Measurements from ENCODE around the gene PER2.

GRCh38 chr2:238302087-238302486 is 13.7 kb upstream of the PER2 start:
- TF ChIP-seq CTCF (conservative IDR thresholded peaks at IDR 0.05 in 1 of 2, IDR thresholded peaks at IDR 0.05 in 1 of 2; ENCODE audit: extremely low read depth in 1 of 2, insufficient read depth in 1 of 2, low read depth in 1 of 2, low read length in 2 of 2) = no peak
- no peak for TF ChIP-seq EZH2 (IDR thresholded peaks at IDR 0.05; ENCODE audit: borderline replicate concordance, low read length)
